ENCODE results near the gene SMAD1.

DNA sequence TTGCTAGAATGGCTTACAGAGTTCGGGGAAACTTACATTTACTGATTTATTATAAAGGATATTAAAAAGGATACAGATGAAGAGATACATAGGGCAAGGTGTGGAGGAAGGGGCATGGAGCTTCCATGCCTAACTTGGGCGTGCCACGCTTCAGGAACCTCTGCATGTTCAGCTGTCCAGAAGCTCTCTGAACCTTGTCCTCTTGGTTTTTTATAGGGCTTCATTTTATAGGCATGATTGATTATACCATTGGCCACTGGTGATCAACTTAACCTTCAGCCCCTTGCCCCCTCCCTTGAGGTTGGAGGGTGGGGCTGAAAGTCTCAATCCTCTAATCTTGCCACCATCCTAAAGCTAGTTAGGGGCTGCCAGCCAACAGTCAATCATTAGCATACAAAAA is 10.7 kb downstream of the SMAD1 start:
- no peak for TF ChIP-seq POLR2AphosphoS5 (IDR thresholded peaks at IDR 0.05; ENCODE audit: borderline replicate concordance, low read depth, low read length)
- no peak for TF ChIP-seq EZH2 (IDR thresholded peaks at IDR 0.05)
